HL-60/S4 (cell line): Measurements from ENCODE around the gene CFAP97.
"Not testable (repeated sequence)": the region's sequence is repeated elsewhere in the genome, so short reads cannot be mapped to it uniquely, and the experiment has no call there.

Source experiments
- in situ Hi-C: fragments of 300-500 bp; cut with MboI; formaldehyde crosslinking; loops from 2 replicates; pipeline ENCODE4 v1.14.3; 2022; ENCODE audit warnings: low sequenced_read_pairs

The CFAP97 gene

DNA sequence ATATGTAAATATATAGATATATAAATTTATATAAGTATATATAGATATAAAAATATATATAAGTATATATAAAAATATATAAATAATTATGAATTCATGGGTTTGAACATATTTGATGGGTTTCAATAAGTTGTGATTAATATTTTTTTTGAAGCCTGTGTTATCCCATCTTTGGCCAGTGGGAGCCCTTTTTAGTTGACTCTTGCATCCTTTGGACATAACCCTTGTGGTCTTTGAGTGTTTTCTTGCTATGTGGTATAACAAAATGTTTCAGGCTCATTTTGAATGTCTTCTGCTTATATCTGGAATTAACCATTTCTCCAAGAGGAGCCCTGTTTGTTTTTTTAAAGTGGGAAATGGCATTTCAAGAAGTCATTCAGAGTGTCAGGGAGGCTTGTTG, 20.8 kb upstream of the CFAP97 start:
- in situ Hi-C loops = no loop called here

DNA sequence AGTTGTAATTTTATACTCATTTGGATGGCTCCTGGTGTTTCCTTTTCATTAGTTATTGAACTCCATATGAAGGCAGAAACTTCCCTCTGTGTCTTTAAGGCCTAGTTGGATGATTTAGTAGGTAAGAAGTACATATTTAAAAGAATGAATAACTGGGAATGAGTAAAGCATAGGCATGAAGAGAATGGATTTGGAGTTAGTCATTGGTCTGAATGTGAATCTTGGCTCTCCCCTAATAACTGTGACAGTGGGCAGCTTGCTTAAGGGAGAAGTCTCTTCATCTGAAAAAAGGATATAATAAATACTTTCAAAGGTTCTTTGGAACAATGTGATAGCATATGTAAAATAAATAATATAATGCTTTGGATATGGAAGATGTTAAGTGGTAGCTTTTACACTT, 18.8 kb upstream of the CFAP97 start:
- in situ Hi-C loops = no loop called here

DNA sequence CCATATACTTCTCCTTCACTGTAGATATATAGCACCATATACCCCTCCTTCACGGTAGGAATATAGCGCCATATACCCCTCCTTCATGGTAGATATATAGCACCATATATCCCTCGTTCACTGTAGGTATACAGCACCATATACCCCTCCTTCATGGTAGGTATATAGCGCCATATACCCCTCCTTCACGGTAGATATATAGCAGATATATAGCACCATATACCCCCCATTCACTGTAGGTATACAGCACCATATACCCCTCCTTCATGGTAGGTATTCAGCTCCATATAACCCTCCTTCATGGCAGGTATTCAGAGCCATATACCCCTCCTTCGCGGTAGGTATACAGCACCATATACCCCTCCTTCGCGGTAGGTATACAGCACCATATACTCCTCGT, 18.1 kb upstream of the CFAP97 start:
- in situ Hi-C loops = no loop called here

DNA sequence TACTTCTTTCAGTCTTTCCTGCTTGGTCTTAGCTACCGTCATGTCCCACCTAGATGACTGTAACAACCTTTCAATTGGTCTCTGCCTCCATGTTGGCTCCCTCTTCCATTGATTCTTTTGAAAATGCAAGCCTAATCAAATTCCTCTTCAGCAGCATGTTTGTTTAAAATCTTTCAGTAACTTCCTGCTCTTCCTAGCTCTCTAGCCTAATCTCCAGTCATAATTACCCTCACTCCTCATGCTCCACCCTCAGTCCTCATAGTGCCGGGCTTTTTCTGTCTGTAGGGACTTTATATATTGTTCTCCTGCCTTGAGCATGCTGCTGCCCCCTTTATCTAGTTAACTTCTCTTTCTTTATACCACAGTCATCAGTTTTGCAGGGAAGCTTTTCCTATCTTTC, 17.7 kb upstream of the CFAP97 start:
- in situ Hi-C loops = no loop called here

DNA sequence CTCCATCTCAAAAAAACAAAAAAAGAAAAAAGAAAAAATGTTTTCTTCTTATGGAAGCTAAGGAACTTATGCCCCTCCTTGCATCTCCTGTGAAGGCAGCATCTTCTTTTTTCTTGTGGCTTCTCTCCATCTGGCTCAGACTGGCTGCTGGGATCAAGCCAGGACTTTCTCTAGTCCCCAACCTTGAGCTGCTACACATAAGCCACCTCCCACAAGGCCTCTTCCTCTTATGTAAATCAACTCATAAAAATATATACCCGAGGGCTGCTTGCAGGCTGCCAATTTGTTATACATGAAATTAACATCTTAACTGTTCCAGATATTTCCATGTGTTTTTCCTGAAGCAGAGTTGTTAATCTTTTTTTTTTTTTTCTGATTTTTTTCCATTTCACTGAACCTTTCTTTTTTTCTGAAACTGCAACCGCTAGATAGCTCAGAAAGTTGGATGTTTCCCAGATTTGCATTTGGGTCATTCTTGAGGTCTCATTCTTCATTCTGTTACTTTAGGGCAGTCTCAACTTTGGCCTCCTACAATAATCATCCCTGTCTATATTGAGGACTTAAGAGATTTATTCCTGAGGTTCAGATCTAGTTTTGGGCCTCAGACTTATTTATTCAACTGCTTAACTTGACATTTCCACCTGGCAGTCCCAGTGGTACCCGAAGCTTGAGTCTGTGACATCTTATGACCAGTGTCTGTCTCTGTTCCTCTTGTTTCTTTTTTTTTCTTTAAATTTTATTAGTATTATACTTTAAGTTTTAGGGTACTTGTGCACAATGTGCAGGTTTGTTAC, 15.9 kb upstream of the CFAP97 start:
- in situ Hi-C loops = no loop called here

DNA sequence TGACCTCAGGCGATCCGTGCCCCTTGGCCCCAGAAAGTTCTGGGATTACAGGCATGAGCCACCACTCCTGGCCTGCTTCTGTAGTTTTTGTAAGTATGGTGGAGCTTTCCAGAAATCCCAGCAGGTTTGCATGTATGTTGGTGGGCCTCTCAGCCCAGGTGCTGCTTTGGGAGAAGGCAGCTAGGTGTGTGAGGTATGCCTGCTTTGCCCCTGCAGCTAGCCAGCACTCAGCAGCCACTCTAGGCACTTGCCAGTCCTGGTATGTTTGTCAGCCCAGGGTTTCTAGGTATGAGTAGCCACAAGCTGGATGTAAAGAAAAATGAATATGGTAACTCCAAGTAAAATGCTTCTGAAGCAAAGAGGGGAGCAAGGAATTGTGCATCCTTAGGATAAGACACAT, 14.5 kb upstream of the CFAP97 start:
- in situ Hi-C loops = no loop called here

DNA sequence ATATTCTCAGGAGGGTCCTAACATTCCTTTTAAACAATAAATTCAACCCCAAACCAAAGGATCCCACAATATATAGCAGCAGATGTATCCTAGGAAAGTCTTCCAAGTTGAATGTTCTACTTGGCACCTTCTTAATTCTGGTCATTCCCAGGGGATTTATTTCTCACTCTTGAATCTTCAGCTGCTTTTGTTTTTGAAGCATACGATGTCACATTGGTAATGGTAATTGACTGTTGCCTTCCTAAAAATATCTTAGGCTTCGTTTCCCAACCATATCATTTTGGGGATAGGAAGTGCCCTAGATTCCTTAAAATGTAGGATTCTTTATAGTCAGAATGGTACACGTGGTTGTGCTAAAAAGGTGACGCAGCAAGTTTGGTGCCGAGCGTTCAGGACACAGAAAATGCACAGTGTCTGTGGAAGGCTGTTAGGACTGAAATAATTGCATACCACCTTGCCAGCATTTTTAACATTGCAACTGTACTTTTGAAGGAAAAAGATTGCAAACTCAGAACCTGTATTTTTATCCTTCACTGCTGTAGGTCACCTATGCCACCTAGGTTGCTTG, 13.7 kb upstream of the CFAP97 start:
- in situ Hi-C loops = no loop called here

DNA sequence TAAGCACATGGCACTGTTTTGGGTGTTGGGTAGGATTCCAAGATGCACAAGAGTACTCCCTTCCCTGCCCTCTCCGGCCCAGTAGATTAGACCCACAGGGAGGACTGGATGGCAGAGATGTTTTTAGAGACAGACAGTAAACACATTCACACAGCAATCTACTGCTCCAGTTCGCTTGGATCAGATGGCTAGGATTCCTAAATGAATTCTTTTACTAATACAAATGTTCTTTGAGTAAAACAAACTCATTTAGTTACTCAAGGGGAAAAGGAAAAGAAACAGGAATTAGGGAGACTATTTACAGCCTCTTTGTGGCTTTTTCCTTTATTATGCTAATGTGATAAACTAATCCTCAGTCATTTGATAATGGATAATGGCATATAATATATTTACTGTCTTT, 11.5 kb upstream of the CFAP97 start:
- in situ Hi-C loops = no loop called here

DNA sequence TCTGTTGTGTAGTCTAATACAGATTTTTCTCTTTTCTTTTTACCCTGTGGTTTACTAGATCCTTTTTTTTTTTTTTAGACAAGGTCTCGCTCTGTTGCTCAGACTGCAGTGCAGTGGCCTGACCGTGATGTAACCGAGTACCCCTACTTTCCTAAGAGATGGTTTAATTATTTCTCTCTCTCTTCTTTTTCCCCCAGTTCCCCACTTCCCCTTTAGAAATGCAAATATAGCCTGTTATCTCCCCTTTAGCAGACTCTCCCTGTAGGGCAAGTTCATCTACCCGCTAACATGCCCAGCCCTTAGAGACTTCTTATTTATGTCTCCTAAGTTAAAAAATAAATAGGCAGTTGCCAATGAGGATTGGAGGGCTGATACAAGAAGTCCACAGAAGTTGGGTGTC, 10.1 kb upstream of the CFAP97 start:
- in situ Hi-C loops = no loop called here

DNA sequence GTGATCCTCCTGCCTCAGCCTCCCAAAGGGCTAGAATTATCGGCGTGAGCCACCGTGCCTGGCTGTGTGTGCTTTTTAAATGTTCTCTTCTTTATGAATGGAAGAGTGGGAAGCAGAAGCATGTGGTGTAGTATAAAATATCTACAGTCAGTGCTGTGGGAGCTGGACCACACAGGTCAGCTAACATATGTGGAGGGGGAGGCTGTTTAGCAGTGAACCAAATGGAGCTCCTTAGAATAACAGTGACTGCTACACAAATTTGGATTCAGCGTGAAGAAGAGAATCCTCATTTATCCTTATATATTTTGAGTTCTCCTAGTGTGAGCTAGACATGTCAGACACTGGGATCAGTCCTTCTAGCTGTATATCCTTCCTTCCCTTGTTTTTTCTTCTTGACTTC, 8.8 kb upstream of the CFAP97 start:
- in situ Hi-C loops = no loop called here

DNA sequence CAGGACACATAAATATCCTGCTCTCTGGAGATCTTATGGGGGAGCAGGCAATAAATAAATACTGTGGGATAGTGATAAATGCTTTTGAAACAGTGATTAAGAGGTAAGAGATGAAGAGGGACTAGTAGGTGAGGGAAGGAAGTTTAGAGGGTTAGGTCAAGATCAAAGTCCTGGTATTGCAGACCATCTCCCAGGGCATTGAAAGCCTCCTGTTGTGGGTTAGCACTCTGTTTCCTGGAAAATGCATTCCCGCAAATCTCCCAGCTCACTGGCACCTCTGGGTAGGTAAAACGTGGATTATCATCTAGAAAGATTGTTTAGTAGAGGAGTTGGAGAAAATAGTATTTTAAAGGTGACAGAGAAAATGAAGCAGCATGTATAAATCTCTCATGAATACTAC, 7.8 kb upstream of the CFAP97 start:
- in situ Hi-C loops = no loop called here

DNA sequence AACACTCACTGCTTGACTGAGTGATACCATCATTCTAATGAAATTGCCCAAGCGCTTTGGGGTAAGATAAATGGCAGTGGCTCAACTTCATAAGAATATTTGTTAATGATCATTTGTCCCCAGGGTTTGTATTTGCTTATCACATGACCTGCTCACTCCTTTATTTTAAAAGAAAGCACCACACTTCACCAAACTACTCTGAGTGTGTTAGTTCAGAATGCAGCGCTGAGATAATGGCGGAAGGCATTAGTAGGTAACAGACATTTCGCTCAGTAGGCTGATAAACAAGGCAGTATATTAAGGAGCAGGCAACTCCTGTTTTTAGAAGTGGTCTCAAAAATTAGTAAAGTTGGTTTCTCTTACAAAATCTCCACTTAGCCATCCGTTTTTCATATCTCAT, 7.2 kb upstream of the CFAP97 start:
- in situ Hi-C loops = no loop called here

DNA sequence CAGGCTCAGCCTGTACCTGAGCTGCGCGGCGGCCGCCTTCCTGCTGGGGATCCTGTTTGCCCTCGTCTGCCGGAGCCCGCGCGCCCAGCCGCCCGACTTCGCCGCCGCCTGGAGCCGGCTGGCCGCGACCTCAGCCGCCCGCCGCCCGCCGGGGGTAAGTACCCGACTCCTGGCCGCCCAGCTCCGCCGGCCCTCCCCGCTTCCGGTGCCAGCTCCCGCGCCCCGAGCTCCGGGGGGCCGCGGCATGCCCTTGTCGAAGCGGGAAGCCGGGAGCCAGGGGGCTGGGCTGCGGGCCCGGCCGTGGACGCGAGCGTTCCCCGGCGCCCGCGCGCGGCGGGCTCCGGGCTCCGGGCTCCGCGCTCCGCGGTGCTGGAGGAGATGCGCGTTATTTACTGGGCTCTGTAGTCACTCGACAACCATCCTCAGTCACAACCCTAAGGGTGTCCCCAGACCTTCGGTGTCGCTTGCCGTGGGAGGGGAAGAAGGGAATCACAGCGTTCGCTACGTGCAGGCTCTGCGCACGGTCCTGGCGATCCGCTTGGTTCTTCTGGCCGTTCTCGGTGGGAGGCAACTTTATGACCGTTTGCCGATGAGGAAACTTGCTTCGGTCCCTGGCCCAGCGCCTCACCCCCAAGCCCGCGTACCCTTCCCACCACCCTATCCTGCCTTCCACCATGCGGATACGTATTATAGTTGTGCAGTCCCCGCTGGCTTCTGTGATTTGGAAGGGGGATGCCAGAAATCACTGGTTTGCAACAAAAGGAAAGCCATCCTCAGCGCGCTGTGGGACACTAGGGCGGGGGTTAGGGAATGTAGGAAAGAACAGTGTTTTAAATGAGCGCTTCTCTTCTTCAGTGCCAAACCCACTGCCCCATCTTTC, 6.5 kb upstream of the CFAP97 start:
- in situ Hi-C loops = no loop called here

DNA sequence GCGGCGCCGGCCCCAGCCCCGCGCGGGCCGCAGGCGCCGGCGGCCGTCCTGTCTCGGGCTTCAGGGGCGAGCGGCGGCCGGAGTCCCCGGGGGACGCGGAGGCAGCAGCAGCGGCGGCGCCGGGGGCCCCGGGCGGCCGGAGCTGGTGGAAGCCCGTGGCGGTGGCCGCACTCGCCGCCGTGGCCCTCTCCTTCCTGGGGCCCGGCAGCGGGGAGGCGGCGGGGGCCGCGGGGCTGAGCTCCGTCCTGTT, 6.0 kb upstream of the CFAP97 start:
- in situ Hi-C loops = not testable (repeated sequence)

DNA sequence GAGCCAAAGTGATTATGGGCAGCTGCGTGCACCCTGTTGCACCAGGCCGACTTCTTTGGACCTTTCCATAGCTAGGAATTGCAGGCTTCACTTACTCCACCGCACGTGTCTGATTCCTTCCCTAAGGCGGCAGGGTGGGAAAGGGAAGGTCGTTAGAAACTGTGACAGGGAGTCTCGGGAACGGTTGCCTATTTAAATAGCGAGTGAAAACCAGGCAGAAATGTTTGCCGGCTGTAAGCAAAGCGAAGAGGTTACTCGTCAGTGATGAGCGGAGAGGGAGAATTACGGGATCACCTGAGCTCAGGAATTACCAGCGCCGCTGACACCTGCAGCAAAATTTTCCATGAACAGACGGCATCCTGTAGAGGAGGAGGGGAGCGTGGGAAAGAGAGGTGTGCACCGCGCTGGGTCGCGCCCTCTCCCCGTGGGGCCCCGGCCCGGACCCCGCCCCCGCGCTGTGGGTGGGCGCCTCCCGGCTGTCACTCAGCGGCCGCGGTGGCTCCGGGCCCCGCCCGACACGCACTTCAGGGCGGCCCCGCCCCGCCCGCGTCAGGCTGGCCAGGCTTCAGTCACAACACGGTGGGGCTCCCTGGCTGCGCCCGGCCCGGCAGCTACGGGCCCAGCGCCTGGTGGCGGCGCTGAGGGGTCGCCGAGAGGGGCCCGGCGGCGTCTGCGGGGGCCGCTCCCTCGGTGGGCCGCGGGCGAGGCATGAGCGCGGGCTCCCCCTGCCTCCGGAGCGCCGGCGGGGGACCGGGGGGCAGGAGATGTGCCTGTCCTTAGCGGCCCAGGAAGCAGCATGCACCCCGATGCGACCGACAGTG, 5.4 kb upstream of the CFAP97 start, which contains the start of gene SNX25:
TSS of gene SNX25 (plus strand) at position 568 of the 821 bp plus-strand sequence. CDS start at position 797, 229 bp downstream.
- in situ Hi-C loops = no loop called here

DNA sequence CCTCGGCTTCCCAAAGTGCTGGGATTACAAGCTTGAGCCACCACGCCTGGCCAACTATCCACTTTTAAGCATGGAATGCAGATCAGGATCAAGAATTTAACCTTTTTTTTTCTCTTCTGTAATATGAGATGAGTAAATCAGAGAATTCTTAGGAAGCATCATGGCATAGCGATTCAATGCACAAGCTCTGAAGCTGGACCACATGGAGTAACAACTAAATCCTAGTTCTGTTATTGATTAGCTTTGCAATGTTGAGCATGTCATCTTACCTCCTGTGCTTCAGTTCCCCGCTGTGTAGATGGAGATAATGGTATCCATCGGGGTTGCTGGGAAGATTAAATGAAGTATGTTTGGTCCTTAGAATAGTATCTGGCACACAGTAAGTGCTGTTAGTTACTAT, 3.7 kb upstream of the CFAP97 start:
- in situ Hi-C loops = no loop called here

DNA sequence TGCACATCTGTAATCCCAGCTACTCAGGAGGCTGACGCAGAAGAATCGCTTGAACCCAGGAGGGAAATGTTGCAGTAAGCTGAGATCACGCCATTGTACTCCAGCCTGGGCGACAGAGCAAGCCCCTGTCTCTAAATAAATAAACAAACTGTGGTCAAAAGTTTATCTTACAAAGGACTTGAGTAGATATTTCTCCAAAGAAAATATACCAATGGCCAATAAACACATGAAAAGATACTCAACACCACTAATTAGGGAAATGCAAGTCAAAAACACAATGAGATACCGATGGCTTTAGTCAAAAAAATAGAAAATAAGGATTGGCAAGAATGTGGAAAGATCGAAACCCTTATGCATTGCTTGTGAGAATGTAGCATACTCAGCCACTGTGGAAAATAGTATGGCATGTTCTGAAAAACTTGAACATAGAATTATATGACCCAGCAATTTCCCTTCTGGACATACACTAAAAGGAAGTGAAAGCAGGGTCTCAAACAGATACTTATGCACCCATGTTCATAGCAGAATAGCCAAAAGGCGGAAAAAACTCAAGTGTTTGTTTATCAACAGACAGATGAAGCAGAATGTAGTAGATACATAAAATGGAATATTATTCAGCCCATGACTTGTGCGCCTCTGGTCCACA, 2.0 kb upstream of the CFAP97 start:
- in situ Hi-C loops = no loop called here

DNA sequence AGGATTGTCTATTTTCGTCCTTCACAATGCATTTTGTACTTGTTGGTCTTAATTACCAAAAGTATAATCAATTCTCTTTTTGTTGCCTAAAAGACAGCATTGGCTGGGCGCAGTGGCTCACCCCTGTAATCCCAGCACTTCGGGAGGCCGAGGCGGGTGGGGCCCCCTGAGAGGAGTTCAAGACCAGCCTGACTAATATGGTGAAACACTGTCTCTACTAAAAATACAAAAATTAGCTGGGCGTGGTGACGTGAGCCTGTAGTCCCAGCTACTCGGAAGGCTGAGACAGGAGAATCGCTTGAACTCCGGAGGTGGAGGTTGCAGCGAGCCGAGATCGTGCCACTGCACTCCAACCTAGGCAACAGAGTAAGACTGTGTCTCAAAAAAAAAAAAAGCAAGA, 1.3 kb upstream of the CFAP97 start:
- in situ Hi-C loops = not testable (repeated sequence)

DNA sequence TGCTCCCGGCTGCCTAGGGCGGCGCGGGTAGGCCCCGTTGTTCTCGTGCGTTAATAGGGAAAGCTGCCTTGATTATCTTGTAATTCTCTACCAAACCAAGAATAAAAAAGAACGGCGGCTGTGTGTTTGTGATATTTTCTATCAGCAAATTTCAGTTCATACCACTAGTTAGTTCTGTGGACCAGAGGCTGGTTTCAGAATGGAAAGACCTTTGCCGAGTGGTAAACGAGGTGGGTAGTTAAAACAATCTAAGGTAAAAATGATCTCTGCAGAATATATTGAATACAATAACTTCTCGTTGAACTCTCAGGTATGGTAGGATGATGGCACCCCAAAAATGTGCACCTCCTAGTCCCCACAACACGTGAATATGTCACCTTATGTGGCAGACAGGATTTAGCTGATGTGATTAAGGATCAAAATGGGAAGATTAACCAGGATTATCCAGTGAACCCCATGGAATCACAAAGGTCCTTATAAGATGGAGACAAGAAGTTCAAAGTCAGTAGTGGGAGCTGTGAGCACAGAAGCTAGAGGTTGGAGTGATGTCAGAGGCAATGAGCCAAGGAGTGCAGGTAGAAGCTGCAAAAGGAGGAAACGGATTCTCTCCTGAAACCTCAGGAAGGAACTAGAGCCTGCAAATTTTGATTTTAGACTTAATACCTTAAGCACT, 574 bp upstream of the CFAP97 start:
- in situ Hi-C loops = no loop called here

DNA sequence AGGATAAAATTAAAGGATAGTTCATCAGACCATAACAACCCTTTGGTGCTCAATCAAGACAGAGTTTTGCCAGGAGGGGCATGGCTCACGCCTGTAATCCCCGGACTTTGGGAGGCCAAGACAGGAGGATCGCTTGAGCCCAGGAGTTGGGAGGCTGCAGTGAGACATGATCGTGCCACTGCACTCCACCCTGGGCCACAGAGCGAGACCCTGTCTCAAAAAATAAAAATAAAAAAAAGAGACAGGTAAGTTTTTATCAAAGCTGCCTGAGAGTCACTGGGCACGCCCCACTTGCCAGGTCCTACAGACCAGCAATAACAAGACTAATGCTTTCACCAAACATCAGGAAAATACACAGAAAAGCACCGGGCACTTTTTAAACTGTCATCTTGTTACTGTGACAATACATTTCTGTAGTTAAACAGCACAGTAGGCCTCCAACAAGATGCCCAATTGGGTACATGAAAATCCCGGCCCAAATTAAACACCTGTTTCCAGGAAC, 765 bp downstream of the CFAP97 start:
- in situ Hi-C loops = no loop called here
